Ovary (tissue), 3 donors: Measurements from ENCODE around the gene SIRT6.

Source experiments
- POLR2A ChIP-seq: fragments of 450-650 bp; IDR thresholded peaks from one replicate; pipeline ENCODE4 v1.6.1; 2017; ENCODE audit warnings: antibody characterized with exemption, mild to moderate bottlenecking, moderate library complexity
- TF ChIP-seq, protein P1 (sequence below), 3 donors: fragments of 450-650 bp in 2 of 3; fragments of 200-600 bp in 1 of 3; IDR thresholded peaks; one replicate each; pipeline versions ENCODE4 v1.5.1 to v1.8.0; 2016 to 2022; ENCODE audit warnings: antibody characterized with exemption in 3 of 3, mild to moderate bottlenecking in 1 of 3
- donor health status: DM: no; HTN: no; CAD: no.

DNA sequence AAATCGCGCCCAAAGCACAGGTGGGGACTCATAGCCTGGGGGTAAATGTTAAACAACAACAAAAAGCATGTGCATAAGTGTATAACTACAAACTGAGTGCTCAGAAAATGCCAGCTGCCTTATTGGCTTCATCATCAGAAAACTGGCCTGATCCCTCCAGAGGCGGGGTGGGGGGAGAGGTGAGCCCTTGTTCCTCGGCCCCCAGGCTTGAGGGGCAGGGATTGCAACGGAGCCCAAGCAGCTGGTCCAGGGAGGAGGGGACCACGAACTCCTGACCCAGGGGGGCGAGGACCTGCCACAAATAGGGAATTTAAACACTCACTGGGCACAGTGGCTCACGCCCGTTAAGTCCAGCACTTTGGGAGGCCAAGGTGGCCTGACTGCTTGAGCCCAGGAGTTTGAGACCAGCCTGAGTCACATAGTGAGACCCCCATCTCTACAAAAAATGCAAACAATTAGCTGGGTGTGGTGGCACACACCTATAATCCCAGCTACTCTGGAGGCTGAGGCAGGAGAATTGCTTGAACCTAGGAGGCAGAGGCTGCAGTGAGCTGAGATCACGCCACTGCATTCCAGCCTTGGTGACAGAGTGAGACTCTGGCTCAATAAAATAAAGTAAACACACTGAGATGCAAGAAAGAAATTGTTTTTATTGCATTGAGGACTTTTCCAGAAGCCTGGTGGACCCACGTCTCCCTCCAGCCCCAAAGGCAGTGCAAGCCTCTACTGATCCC lies 8.7 kb downstream of the SIRT6 start:
- TF ChIP-seq, protein P1, sequence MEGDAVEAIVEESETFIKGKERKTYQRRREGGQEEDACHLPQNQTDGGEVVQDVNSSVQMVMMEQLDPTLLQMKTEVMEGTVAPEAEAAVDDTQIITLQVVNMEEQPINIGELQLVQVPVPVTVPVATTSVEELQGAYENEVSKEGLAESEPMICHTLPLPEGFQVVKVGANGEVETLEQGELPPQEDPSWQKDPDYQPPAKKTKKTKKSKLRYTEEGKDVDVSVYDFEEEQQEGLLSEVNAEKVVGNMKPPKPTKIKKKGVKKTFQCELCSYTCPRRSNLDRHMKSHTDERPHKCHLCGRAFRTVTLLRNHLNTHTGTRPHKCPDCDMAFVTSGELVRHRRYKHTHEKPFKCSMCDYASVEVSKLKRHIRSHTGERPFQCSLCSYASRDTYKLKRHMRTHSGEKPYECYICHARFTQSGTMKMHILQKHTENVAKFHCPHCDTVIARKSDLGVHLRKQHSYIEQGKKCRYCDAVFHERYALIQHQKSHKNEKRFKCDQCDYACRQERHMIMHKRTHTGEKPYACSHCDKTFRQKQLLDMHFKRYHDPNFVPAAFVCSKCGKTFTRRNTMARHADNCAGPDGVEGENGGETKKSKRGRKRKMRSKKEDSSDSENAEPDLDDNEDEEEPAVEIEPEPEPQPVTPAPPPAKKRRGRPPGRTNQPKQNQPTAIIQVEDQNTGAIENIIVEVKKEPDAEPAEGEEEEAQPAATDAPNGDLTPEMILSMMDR (IDR thresholded peaks at IDR 0.05) = no peak
- TF ChIP-seq POLR2A = no peak
